Fibroblast of skin of left biceps (primary cell): ENCODE results near the gene CLK2.
"Not testable (repeated sequence)": the region's sequence is repeated elsewhere in the genome, so short reads cannot be mapped to it uniquely, and the experiment has no call there.

ENCODE experiments used
- DNase-seq, 2 experiments: peaks; one replicate each; pipeline ENCODE4 v3.0.0-alpha.2; 2013; ENCODE audit warnings: low read depth in 2 of 2

CLK2 gene

GRCh38 chr1:155242805-155243358, 30.4 kb downstream of the CLK2 start:
- no peak for DNase-seq

GRCh38 chr1:155241841-155242264, 31.5 kb downstream of the CLK2 start:
- DNase-seq, result no peak

- peak; percentile 59 to 69 for DNase-seq
These were observed 32.1 kb downstream of the CLK2 start for GRCh38 chr1:155241069-155241679.

DNA sequence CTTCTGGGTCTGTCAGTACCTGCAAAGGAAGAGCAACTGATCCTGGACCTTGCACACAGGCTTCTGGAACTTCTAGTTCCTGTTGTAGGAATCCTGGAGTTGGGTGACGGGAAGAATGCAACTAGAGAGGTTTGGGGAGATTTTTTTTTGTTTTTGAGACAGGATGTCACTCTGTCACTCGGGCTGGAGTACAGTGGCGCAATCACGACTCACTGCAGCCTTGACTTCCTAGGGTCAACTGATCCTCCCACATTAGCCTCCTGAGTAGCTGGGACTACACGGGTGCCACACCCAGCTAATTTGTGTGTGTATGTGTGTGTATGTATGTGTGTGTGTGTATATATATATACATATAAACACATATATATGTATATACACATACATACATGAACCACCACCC, 36.9 kb downstream of the CLK2 start:
- DNase-seq, result no peak

GRCh38 chr1:155235375-155235774, 37.9 kb downstream of the CLK2 start:
- not testable (repeated sequence) for DNase-seq

DNA sequence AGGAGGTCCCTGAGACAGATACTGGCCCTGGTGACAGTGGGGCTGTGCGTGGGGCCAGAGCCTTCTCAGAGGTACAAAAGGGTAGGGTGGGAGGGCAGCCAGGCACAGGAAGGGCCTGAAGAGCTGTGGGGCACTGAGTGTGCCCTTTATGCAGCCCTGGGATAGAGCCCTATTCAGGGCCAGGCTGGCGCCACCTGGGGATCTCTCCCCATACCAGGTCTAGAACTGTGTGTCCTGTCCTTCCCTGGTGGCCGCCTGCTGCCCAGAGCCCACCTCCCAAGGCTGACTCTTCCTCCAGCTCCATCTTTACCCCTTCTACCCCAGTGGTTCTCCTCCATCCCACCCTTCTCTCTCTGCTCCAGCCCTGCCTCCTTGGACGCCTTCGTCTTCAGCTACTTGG, 39.8 kb downstream of the CLK2 start:
- DNase-seq, result not testable (repeated sequence)

DNA sequence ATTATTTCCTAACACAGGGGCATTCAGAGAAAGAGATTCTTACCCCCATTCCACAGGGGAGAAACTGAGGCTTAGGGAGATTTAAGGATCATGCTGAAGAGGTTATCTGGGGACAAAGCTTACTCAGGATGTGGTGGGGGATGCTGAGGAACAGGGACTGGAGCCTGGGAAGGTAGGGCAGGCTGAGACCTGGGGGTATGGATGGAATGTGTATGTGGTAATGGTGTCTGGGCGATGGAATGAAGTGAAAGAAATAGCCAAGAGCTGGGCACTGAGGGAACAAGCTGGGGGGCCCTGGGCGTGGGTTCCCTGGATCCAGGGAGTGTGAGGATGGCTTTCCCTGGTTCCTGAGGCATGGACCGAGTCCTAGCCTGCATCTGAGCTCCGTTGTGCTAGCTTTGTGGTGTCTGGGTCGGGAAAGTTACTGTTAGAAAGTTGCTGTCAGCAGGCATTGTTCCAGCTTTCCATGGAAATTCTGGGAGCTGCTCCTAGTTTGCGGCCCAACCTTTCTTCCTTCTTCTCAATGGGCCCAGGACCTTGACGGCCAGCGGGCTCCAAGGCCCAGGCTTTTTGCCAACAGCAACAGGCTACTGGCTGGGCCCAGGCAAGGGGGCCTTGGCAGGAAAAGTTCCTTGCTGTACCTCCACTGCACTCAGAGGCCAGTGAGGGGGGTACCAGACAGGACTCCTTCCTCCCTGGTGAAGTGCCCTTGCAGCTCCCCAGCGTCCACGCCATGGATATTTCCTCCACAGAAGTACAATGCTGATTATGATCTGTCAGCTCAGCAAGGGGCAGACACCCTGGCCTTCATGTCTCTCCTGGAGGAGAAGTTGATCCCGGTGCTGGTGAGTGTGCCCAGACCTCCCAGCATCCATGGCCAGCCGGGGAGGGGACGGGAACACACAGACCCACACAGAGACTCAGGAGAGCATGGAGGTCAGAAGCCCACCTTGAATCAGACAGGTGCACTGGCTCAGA, 41.0 kb downstream of the CLK2 start:
- not testable (repeated sequence) for DNase-seq

DNA sequence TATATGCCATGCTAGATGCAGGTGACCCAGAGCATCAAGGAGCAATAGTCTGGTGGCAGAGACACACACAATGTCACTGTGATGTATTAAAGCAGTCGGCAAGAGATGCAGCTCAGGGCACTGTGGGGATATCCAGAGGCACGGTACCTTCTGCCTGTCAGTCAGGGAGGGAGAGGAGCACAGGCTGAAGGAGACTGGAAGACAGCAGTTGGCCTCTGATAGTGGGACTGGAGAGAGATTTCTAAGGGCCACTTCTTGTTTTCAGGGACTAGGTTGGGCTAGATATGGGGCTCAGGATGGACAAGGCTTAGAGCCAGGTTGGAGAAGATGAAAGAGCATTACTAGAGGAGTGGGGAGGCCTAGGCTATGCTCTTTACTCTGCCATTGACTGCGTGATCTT, 42.0 kb downstream of the CLK2 start:
- DNase-seq, result not testable (repeated sequence)

DNA sequence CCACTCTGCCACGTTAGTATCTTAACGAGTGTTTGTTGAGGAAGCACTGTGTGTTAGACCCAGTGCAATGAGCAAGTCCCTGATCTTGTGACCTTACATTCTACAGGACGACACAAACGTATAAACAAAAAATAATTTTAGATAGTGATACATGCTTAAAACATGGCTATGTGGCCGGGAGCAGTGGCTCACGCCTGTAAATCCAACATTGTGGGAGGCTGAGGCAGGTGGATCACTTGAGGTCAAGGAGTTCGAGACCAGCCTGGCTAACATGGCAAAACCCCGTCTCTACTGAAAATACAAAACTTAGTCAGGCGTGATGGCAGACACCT, 45.2 kb downstream of the CLK2 start:
- DNase-seq, result no peak

GRCh38 chr1:155227261-155228095, 45.8 kb downstream of the CLK2 start:
- DNase-seq, result peak; percentile 98 to 99

- DNase-seq, result no peak
These were observed 46.4 kb downstream of the CLK2 start for GRCh38 chr1:155226910-155227260.

- DNase-seq, result peak in 1 of 2 experiments; percentile 60
These were observed 47.0 kb downstream of the CLK2 start for GRCh38 chr1:155226188-155226909.

DNA sequence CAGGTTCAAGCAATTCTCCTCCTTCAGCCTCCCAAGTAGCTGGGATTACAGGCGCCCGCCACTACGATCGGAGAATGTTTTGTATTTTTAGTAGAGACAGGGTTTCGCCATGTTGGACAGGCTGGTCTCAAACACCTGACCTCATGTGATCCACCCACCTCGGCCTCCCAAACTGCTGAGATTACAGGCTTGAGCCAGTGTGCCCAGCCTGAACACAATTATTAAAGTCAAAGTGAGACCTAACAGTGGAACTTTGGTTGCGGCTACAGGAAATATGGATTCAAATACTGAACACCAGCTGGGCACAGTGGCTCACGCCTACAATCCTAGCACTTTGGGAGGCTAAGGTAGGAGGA, 47.9 kb downstream of the CLK2 start:
- DNase-seq, result not testable (repeated sequence)

GRCh38 chr1:155223047-155223446, 50.3 kb downstream of the CLK2 start:
- DNase-seq, result no peak

- not testable (repeated sequence) for DNase-seq
These were observed 52.9 kb downstream of the CLK2 start for GRCh38 chr1:155220211-155220965.

DNA sequence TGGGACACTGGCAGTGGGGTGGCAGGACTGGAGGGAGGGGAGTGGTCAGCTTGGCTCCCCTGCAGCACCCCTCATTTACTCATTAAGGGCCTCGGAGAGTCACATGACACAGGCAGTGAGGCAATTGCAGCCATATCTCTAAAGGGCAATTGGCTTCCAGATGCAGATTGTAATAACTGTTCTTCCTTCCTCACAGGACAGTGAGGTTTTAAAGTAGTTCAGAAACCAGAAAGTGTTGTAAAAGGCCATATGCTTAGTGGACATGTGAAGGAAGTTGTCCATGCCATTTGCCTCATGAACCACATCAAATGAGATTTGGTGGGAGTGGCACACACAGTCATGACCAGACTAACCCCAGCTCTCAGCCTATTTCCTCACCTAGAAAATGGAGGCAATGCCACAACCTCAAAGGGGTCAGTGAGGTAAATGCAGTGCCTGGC, 53.7 kb downstream of the CLK2 start:
- no peak for DNase-seq

DNA sequence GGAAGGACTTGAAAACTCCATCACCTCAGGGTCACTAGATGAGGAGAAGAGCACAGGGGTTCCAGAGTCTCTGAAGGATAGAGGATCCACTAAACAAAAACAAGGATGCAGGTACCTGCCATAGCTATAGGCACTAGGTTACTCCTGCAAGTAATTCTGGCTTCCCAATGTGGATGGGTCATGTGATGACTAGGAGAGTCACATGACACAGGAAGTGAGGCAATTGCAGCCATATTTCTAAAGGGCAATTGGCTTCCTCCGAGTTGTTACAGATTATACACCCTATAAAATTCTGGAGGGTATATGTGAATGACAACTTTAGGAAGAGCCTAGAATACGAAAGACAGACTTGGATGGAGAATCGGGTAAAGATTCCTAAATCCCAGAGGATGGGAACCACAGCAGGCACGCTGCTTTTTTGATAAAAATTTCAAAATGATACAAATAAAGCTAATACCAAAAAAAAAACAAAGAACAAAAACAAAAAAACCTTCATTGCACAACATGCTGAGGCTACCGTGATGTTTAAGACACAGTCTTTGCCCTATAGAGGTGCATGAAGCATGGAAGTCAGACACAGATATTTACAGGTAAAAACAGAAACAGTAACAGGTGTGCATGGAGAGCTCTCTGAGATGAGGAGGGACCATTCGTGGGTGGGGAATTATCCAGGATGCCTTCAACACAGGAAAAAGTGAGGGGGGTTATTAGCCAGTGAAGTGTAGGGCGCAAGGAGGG, 54.3 kb downstream of the CLK2 start:
- no peak for DNase-seq

- DNase-seq, result not testable (repeated sequence)
These were observed 58.6 kb downstream of the CLK2 start for GRCh38 chr1:155214702-155215101.
